ENCODE data around the gene ESRP2. TPM values are rescaled to one million over a fixed set of nuclear protein-coding genes. Genes with fewer than 3 reads are reported as not detected.
A peak's percentile ranks its signal among the peaks of the same experiment; 100 is the strongest.

ESRP2 gene
- total RNA-seq, 1 experiment from 2014 or later, result 48.8 TPM

- CTCF ChIA-PET, result interaction anchor here (0.6 to 1.1 kb wide), 3 partner anchors 14 to 626 kb away, joined by 3 to 6 read pairs (median 4); partner anchors contain the start of gene SLC7A6
- intact Hi-C loops (cut with micrococcal nuclease), result no loop called here
- no TSS peak for BruUV-seq (replicated peaks)
- Mint-ChIP-seq H3K4me1 (ENCODE audit: insufficient read depth, unreplicated experiment) (peaks cover 9% of the 10 kb centered on the region), H3K27ac (ENCODE audit: low read depth, unreplicated experiment) (no peak overlapping the region), H3K36me3 (ENCODE audit: insufficient read depth, unreplicated experiment) (peaks cover 14% of the 10 kb centered on the region), H3K27me3 (ENCODE audit: insufficient read depth, unreplicated experiment) (no peaks in the 10 kb centered on the region), H3K9me3 (ENCODE audit: unreplicated experiment) (no peaks in the 10 kb centered on the region), H3K4me3 (ENCODE audit: unreplicated experiment) (no peak overlapping the region)
- no peak for TF ChIP-seq CTCF (IDR thresholded peaks at IDR 0.05; ENCODE audit: unreplicated experiment)
- POLR2A ChIA-PET, result no interaction called here
- DNase-seq (ENCODE audit: unreplicated experiment), result no peak
Measured at GRCh38 chr16:68247932-68248331, 12.0 kb upstream of the ESRP2 start.

GRCh38 chr16:68247400-68247799, 11.5 kb upstream of the ESRP2 start:
- Mint-ChIP-seq H3K27me3 (ENCODE audit: insufficient read depth, unreplicated experiment) (no peaks in the 10 kb centered on the region), H3K36me3 (ENCODE audit: insufficient read depth, unreplicated experiment) (peaks cover 14% of the 10 kb centered on the region), H3K9me3 (ENCODE audit: unreplicated experiment) (no peaks in the 10 kb centered on the region), H3K27ac (ENCODE audit: low read depth, unreplicated experiment) (no peak overlapping the region), H3K4me3 (ENCODE audit: unreplicated experiment) (no peak overlapping the region), H3K4me1 (ENCODE audit: insufficient read depth, unreplicated experiment) (peaks cover 9% of the 10 kb centered on the region)
- no peak for TF ChIP-seq CTCF (IDR thresholded peaks at IDR 0.05; ENCODE audit: unreplicated experiment)
- ChIA-PET CTCF (interaction anchor here (1.1 kb wide), 1 partner anchor 14 kb away, joined by 6 read pairs; no protein-coding TSS in a partner anchor), POLR2A (no interaction called here)
- intact Hi-C loops (cut with micrococcal nuclease), result no loop called here
- no peak for DNase-seq (ENCODE audit: unreplicated experiment)
- no TSS peak for BruUV-seq (replicated peaks)

- no peak for TF ChIP-seq CTCF (IDR thresholded peaks at IDR 0.05; ENCODE audit: unreplicated experiment)
- ChIA-PET POLR2A (interaction anchor here (0.9 to 3.3 kb wide), 3 partner anchors 11 to 65 kb away, joined by 5 to 30 read pairs (median 20); partner anchors contain the start of genes ESRP2, PRMT7 and SLC7A6OS), CTCF (interaction anchor here (1.1 kb wide), 1 partner anchor 206 kb away, joined by 3 read pairs; no protein-coding TSS in a partner anchor)
- no TSS peak for BruUV-seq (replicated peaks)
- no peaks in the 10 kb centered on the region for H3K27me3 Mint-ChIP-seq (ENCODE audit: insufficient read depth, unreplicated experiment)
- no peak overlapping the region for H3K27ac Mint-ChIP-seq (ENCODE audit: low read depth, unreplicated experiment)
- intact Hi-C loops (cut with micrococcal nuclease), result no loop called here
- DNase-seq (ENCODE audit: unreplicated experiment), result no peak
- H3K9me3 Mint-ChIP-seq (ENCODE audit: unreplicated experiment), result no peaks in the 10 kb centered on the region
- peaks cover 9% of the 10 kb centered on the region for H3K4me1 Mint-ChIP-seq (ENCODE audit: insufficient read depth, unreplicated experiment)
- H3K36me3 Mint-ChIP-seq (ENCODE audit: insufficient read depth, unreplicated experiment), result peaks cover 14% of the 10 kb centered on the region
- no peak overlapping the region for H3K4me3 Mint-ChIP-seq (ENCODE audit: unreplicated experiment)
Measured at GRCh38 chr16:68246666-68247065, 10.7 kb upstream of the ESRP2 start.

- intact Hi-C loops (cut with micrococcal nuclease), result no loop called here
- TF ChIP-seq CTCF (IDR thresholded peaks at IDR 0.05; ENCODE audit: unreplicated experiment), result no peak
- peak overlapping the region; percentile 83 for H3K4me3 Mint-ChIP-seq (ENCODE audit: unreplicated experiment)
- no peaks in the 10 kb centered on the region for H3K27me3 Mint-ChIP-seq (ENCODE audit: insufficient read depth, unreplicated experiment)
- ChIA-PET POLR2A (interaction anchor here (0.6 to 3.3 kb wide), 6 partner anchors 10 to 65 kb away, joined by 3 to 30 read pairs (median 12); partner anchors contain the start of genes ESRP2, PRMT7, SLC7A6 and SLC7A6OS), CTCF (interaction anchor here (0.8 to 3.2 kb wide), 3 partner anchors 16 to 205 kb away, joined by 3 to 17 read pairs (median 3); no protein-coding TSS in a partner anchor)
- DNase-seq (ENCODE audit: unreplicated experiment), result no peak
- no peaks in the 10 kb centered on the region for H3K9me3 Mint-ChIP-seq (ENCODE audit: unreplicated experiment)
- peaks cover 9% of the 10 kb centered on the region for H3K4me1 Mint-ChIP-seq (ENCODE audit: insufficient read depth, unreplicated experiment)
- H3K36me3 Mint-ChIP-seq (ENCODE audit: insufficient read depth, unreplicated experiment), result peaks cover 14% of the 10 kb centered on the region
- no peak overlapping the region for H3K27ac Mint-ChIP-seq (ENCODE audit: low read depth, unreplicated experiment)
- BruUV-seq (replicated peaks), result no TSS peak
Measured at GRCh38 chr16:68246121-68246520, 10.2 kb upstream of the ESRP2 start.

Data from MCF 10A (cell line).